Stimulated activated CD4-positive, alpha-beta T cell treated with anti-CD3 and anti-CD28 coated beads, Interleukin-2, amount 100 ng/mL, for 24 hours (primary cell): ENCODE measurements around the gene RAMP2.

ENCODE experiments used
- DNase-seq, 2 donors: peaks; one replicate each; pipeline ENCODE4 v3.0.0-alpha.2; 2020

RAMP2 gene

GRCh38 chr17:42772945-42773289 lies 11.9 kb downstream of the RAMP2 start:
- no peak for DNase-seq

- peak; percentile 74 to 80 for DNase-seq
Measured at GRCh38 chr17:42773290-42774035, 12.4 kb downstream of the RAMP2 start, which contains the start of gene VPS25. TSS of gene VPS25 (plus strand) at chr17:42773449. CDS start at chr17:42773476, 27 bp downstream.

DNA sequence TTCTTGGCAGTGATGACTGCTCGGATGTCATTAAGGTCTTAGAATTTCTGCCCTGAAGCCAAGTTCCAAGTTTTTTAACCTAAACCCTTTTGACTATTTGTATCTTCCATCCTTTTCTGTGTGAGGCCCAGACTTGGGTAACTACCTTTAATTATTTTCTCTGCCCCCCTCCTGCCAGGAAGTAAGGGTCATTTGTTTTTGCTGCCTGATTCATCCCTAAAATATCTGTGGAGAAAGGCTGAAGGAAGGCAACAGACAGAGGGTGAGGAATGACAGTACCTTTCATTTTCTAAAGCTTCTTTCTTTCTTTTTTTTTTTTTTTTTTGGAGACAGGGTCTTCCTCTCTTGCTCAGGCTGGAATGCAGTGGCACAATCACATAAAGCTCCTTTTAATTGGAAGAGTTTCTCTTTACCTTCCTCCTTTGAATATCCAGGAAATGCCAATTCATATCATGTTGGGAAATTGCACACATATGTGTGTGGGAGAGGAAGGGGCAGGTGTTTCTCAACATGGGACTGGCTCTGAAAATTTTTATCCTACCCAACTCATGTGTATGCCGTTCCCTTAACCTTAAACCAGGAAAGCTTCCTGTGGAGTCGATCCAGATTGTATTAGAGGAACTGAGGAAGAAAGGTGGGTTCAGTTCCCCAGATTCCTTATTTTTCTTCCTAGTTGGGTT lies 13.2 kb downstream of the RAMP2 start:
- DNase-seq, result no peak

DNA sequence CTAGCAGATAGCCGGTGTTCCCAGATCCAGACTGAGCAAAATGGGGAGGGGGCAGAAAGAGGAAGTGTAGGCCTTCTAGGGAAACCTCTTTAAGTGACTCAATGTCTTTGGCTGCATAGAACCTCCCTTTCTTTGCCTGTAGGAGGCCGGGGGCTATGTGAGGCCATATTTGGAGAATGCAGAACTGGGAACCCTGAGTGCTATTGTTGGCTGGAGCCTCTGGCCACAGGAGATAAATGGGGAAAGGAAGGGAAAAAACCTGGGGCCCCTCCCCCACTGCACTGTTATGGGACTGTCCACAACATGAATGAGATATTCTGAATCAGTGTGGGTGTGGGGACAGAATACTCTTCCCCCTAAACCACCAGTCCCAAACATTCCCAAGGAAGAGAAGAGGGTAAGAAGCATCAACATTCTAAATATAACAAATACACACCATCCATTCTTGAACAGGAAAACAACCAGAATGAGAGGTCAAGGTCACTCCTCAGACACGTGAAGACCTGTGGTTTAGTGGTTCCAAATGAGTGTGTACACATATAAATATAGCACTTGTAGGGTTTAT lies 14.6 kb downstream of the RAMP2 start:
- no peak for DNase-seq

DNA sequence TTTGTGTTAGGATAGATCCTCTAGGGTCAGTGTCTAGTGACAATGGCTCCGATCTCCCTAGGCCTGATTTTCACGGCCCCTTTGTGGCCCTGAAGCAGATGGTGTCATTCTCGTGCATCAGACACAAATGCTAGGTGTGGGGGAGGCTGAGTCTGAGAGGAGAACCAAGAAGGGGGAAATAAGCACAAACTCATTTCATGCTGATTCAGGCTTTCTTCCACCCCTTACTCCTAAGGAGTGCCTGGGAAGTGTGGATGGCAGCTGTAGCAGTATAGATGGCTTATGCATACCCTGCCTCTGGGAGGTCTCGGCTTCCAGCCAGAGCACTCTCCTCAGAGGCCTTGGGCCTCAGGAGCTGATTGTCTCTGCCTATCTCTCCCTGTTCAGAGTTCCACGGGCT lies 17.5 kb downstream of the RAMP2 start:
- no peak for DNase-seq

- no peak for DNase-seq
Measured at GRCh38 chr17:42779304-42779935, 18.4 kb downstream of the RAMP2 start.

DNA sequence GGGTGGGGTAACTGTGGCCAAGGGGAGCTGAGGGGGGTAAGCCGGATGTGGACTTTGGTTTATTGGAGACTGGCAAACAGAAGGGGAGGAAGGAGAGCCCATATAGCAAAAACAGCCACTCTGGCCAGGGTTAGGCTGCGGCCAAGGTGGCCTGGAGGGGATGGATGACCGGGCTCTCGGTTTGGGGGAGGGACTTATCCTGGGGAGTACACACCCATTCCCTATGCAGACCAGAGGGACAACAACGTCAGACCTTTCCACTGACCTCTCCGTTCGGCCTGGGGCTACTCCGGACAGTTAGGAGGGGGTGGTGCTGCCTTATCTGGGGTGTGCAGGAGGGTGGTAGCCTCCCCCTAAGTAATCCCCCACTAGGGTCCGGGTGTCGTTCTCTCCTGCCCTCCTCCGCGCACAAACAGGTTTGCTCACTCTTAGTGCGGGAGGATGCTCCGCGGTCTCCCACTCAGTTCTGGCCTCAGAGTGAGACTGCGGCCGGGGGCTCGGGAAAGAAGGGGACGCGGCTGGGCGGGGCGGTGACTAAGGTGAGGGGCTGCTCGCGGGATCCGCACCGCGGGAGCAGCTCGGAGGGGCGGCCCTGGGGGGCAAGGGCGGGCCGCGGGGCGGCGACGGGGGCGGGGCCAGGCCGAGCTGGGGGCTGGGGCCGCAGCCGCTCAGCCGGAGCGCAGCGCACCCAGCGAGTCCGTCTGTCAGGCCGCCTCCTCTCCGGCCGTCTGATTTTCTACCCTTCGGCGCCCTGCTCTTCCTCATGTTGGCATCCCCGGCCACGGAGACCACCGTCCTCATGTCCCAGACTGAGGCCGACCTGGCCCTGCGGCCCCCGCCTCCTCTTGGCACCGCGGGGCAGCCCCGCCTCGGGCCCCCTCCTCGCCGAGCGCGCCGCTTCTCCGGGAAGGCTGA lies 19.2 kb downstream of the RAMP2 start, which contains the start of gene WNK4:
Gene WNK4 (plus strand): TSS at position 675 of the 915 bp plus-strand sequence. CDS start 89 bp downstream, at position 764.
- no peak for DNase-seq

- no peak for DNase-seq
Measured at GRCh38 chr17:42780851-42781638, 20.0 kb downstream of the RAMP2 start.

GRCh38 chr17:42781639-42782165 lies 20.7 kb downstream of the RAMP2 start:
- no peak for DNase-seq

GRCh38 chr17:42782166-42783061 lies 21.4 kb downstream of the RAMP2 start:
- no peak for DNase-seq

- DNase-seq, result no peak
Measured at GRCh38 chr17:42783062-42783790, 22.2 kb downstream of the RAMP2 start.

DNA sequence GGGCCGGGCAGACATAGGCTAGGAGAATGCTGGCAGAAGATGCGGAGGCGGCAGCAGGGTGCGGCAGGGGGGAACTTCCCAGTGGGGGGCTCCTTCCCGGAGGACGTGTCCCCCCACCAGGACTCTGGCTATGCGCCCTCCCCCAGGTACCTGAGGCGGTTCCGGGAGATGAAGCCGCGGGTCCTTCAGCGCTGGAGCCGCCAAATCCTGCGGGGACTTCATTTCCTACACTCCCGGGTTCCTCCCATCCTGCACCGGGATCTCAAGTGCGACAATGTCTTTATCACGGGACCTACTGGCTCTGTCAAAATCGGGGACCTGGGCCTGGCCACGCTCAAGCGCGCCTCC lies 22.7 kb downstream of the RAMP2 start:
- DNase-seq, result no peak

DNA sequence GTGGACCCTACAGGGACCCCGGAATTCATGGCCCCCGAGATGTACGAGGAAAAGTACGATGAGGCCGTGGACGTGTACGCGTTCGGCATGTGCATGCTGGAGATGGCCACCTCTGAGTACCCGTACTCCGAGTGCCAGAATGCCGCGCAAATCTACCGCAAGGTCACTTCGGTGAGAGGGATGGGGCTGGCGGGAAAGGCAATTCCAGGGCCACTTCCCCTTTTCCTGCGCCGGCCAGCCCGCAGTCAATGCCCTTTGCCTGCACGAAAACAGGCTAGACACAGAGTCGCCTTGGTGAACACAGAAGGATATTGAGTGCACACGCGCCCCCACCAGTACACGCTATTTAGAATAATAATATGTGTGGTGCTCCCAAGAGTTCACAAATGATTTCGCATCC lies 23.4 kb downstream of the RAMP2 start:
- no peak for DNase-seq

DNA sequence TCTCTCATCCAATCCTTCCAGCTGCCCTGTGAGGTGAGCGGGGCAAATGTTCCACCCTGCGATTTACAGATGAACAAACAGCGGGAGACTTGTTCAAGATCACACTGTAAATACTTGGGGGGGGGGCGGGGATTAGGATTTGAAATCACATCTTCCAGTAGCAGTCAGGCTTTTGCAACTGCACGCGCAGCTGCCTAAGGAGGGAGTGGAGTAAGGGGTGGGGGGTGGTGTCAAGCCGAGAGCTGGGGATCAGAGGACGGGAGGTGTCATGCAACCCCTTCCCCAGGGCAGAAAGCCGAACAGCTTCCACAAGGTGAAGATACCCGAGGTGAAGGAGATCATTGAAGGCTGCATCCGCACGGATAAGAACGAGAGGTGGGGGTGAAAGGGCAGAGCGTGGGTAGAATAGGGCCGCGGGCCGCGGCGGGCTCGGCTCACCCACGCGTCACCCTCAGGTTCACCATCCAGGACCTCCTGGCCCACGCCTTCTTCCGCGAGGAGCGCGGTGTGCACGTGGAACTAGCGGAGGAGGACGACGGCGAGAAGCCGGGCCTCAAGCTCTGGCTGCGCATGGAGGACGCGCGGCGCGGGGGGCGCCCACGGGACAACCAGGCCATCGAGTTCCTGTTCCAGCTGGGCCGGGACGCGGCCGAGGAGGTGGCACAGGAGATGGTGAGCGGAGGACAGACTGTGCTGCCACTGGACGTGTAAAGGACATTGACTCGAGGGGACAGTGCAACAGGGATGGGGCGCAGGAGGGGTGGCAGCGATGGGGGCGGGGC lies 24.0 kb downstream of the RAMP2 start:
- no peak for DNase-seq

GRCh38 chr17:42787266-42787665 lies 26.2 kb downstream of the RAMP2 start:
- DNase-seq, result no peak

DNA sequence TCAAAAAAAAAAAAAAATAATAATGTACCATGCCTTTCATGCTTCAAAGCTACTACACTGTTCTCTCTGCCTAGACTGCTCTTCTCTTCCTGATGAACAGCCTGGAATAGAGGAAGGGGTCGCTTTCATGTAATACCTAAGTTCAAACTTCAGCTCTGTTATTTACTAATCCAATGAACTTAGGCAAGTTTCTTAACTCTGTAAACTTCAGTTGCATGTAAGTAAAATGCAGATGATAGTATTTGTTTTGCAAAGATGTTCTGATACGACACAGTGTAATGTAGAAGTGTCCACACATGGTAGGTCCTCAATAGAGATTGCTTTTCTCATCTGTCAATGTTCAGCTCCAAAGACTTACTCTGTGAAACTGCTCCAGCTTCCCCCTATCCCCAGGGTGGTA lies 30.9 kb downstream of the RAMP2 start:
- DNase-seq, result no peak

GRCh38 chr17:42792545-42792944 lies 31.5 kb downstream of the RAMP2 start:
- no peak for DNase-seq

DNA sequence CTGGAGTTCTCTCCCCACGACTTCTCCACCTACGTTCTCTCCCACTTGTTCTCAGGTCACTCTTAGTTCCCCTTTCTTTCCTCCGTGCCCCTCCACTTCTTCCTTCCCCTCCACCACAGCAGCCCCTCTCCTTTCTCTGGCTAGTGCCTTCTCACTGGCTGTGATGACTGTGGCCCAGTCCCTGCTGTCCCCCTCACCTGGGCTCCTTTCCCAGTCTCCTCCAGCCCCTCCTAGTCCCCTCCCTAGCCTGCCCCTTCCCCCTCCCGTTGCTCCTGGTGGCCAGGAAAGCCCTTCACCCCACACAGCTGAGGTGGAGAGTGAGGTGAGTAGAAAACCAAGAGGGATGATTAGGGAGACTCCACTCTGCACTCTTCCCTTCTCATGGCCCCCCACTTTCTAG lies 34.0 kb downstream of the RAMP2 start:
- no peak for DNase-seq

- no peak for DNase-seq
Measured at GRCh38 chr17:42795465-42795864, 34.4 kb downstream of the RAMP2 start.
